ENCODE results near the gene SLC35A2.

SLC35A2 gene

GRCh38 chrX:48918301-48918642 lies 6.8 kb upstream of the SLC35A2 start:
- Histone ChIP-seq H3K36me3 (replicated peaks) (peaks cover 5% of the 10 kb centered on the region), H3K27me3 (replicated peaks) (no peaks in the 10 kb centered on the region), H3K4me3 (ENCODE audit: low read depth, low read length) (peak overlapping the region; percentile 62), H3K27ac (peak overlapping the region; percentile 48)
- no peak for DNase-seq
- no peak for TF ChIP-seq CTCF (IDR thresholded peaks at IDR 0.05; ENCODE audit: low read depth, low read length, missing control alignments)
- in situ Hi-C loops (cut with HindIII; ENCODE audit: low pct_ligation_motif_present, low sequenced_read_pairs) = no loop called here

- peaks cover 5% of the 10 kb centered on the region for H3K36me3 ChIP-seq (replicated peaks)
- TF ChIP-seq CTCF (IDR thresholded peaks at IDR 0.05; ENCODE audit: low read depth, low read length, missing control alignments) = peak; percentile 89
- peak overlapping the region; percentile 28 for H3K27ac ChIP-seq
- H3K27me3 ChIP-seq (replicated peaks) = no peaks in the 10 kb centered on the region
- DNase-seq = peak; percentile 86
- in situ Hi-C loops (cut with HindIII; ENCODE audit: low pct_ligation_motif_present, low sequenced_read_pairs) = no loop called here
- peak overlapping the region; percentile 62 for H3K4me3 ChIP-seq (ENCODE audit: low read depth, low read length)
Measured at GRCh38 chrX:48917139-48918001, 5.9 kb upstream of the SLC35A2 start.

GRCh38 chrX:48914593-48915493 lies 3.4 kb upstream of the SLC35A2 start:
- no peak overlapping the region for H3K27ac ChIP-seq

GRCh38 chrX:48913605-48914366 lies 2.3 kb upstream of the SLC35A2 start:
- in situ Hi-C loops (cut with HindIII; ENCODE audit: low pct_ligation_motif_present, low sequenced_read_pairs) = no loop called here
- TF ChIP-seq CTCF (IDR thresholded peaks at IDR 0.05; ENCODE audit: low read depth, low read length, missing control alignments) = no peak
- Histone ChIP-seq H3K27ac (no peak overlapping the region), H3K27me3 (replicated peaks) (no peaks in the 10 kb centered on the region), H3K4me3 (ENCODE audit: low read depth, low read length) (no peak overlapping the region), H3K36me3 (replicated peaks) (peaks cover 5% of the 10 kb centered on the region)
- no peak for DNase-seq

More at GRCh38 chrX:48914593-48915493, 3.4 kb upstream of the SLC35A2 start:
- DNase-seq = no peak
- in situ Hi-C loops (cut with HindIII; ENCODE audit: low pct_ligation_motif_present, low sequenced_read_pairs) = no loop called here
- H3K4me3 ChIP-seq (ENCODE audit: low read depth, low read length) = no peak overlapping the region
- TF ChIP-seq CTCF (IDR thresholded peaks at IDR 0.05; ENCODE audit: low read depth, low read length, missing control alignments) = no peak
- H3K27me3 ChIP-seq (replicated peaks) = no peaks in the 10 kb centered on the region
- H3K36me3 ChIP-seq (replicated peaks) = peaks cover 5% of the 10 kb centered on the region

GRCh38 chrX:48910926-48911411 lies 477 bp downstream of the SLC35A2 start:
- no peaks in the 10 kb centered on the region for H3K27me3 ChIP-seq (replicated peaks)
- H3K36me3 ChIP-seq (replicated peaks) = peaks cover 8% of the 10 kb centered on the region
- in situ Hi-C loops (cut with HindIII; ENCODE audit: low pct_ligation_motif_present, low sequenced_read_pairs) = no loop called here
- H3K4me3 ChIP-seq (ENCODE audit: low read depth, low read length) = peak overlapping the region; percentile 83
- TF ChIP-seq CTCF (IDR thresholded peaks at IDR 0.05; ENCODE audit: low read depth, low read length, missing control alignments) = no peak
- DNase-seq = peak; percentile 36
- H3K27ac ChIP-seq = peak overlapping the region; percentile 87

Measured in brain microvascular endothelial cell (primary cell).